Measurements from ENCODE around the gene CFAP46. TPM values are rescaled to one million over a fixed set of nuclear protein-coding genes. Genes with fewer than 3 reads are reported as not detected.
A peak's percentile ranks its signal among the peaks of the same experiment; 100 is the strongest.

The CFAP46 gene
- total and polyA plus RNA-seq, 2 of the 8 experiments (the other 6 are each of a cell fraction or from before 2014, with no cell fraction given) = 2.6 to 4.8 TPM

DNA sequence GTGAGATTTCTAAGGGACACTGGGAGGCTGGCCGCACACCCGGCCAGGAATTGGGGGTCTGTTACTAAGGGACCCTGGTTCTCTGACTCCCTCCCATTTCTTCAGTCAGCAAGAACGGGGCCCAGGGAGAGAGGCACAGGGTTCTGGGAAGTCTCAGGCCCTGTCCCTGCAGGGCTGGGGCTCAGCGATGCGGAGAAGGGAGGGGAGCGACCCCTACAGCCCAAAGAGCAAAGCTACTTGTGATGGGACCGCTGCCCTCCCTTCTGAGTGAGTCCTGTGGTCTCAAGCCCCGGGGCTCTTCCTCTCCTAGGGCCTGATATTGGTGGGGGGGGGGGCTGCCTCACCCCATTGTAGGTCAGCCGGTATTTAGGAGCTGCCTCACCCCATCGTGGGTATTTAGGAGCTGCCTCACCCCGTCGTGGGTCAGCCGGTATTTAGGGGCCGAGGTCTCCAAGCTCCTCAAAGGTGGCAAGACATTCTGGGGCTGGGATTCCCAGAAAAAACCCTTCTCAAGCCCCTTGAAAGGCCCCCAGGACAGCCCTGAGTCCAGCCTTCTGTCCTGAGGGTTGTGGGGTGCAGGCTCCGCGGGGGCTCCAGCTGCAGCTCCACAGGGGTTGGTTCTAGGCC, 139.6 kb downstream of the CFAP46 start:
- POLR2A ChIA-PET (ENCODE audit: partially characterized antibody) = interaction anchor here (0.8 kb wide), 1 partner anchor 11 kb away, joined by 3 read pairs; no protein-coding TSS in a partner anchor
- WGBS, 2 experiments (ENCODE audit: extremely low coverage in 1 of 2, insufficient coverage in 1 of 2, insufficient read length in 1 of 2, insufficient replicate concordance in 2 of 2, low coverage in 1 of 2, low lambda C conversion rate in 2 of 2, missing lambda C conversion rate in 1 of 2) = 83% methylated on average over 6 of the region's 16 CpGs; no CpG with 5 or more reads in 1 of the 2 experiments

More for the DNA sequence above, 139.6 kb downstream of the CFAP46 start:
- H3K79me1 ChIP-seq (ENCODE audit: low read depth, low read length) = no peaks in the 10 kb centered on the region
- H3K27ac ChIP-seq (ENCODE audit: low read depth, low read length) = no peak overlapping the region
- no peaks in the 10 kb centered on the region for H3K27me3 ChIP-seq (replicated peaks in 1 of 4; ENCODE audit: control insufficient read depth in 3 of 4, extremely low read depth in 1 of 4, insufficient read depth in 3 of 4, low read length in 3 of 4)
- H3K23ac ChIP-seq (ENCODE audit: insufficient read length) = no peak overlapping the region
- H3K56ac ChIP-seq (replicated peaks; ENCODE audit: insufficient read length, low read depth, low read length) = no peak overlapping the region
- TF ChIP-seq RAD21 (IDR thresholded peaks at IDR 0.05 in 1 of 2, conservative IDR thresholded peaks at IDR 0.05 in 1 of 2; ENCODE audit: low read depth in 2 of 2, low read length in 2 of 2) (peak; percentile 66 to 68), CTCF (IDR thresholded peaks at IDR 0.05; ENCODE audit: control extremely low read depth in 1 of 3, insufficient read depth in 1 of 3, low read depth in 1 of 3, low read length in 3 of 3) (peak; percentile 38 to 61 (median 60); a peak in 3 of 4 replicates), MAX (IDR thresholded peaks at IDR 0.05) (no peak), CREB1 (IDR thresholded peaks at IDR 0.05) (no peak)
- H4K91ac ChIP-seq (replicated peaks; ENCODE audit: insufficient read length, low read length) = no peak overlapping the region
- H3K36me3 ChIP-seq (ENCODE audit: control insufficient read depth in 2 of 4, insufficient read depth in 4 of 4, low read length in 3 of 4) = no peaks in the 10 kb centered on the region
- H3K9me3 ChIP-seq (ENCODE audit: insufficient read depth in 2 of 2, low read depth in 1 of 2, low read length in 1 of 2) = peaks cover 7% of the 10 kb centered on the region in 2 experiments; a peak in 3 of 4 replicates
- no peaks in the 10 kb centered on the region for H3K23me2 ChIP-seq (ENCODE audit: low read depth, low read length)
- no peak overlapping the region for H4K5ac ChIP-seq (ENCODE audit: insufficient read length, low read depth, low read length)
- no peak overlapping the region for H2BK15ac ChIP-seq (ENCODE audit: low read length)
- no peak overlapping the region for H3K4me2 ChIP-seq (ENCODE audit: insufficient read depth in 1 of 2, low read depth in 2 of 2, low read length in 2 of 2)
- DNase-seq (ENCODE audit: low read depth in 1 of 2, low spot score in 2 of 2) = no peak
- H3K4ac ChIP-seq (replicated peaks; ENCODE audit: insufficient read length, low read depth, low read length) = no peak overlapping the region
- H2AK5ac ChIP-seq (ENCODE audit: low read depth, low read length) = no peak overlapping the region
- no peak overlapping the region for H2BK20ac ChIP-seq (ENCODE audit: low read length)
- CTCF ChIA-PET (ENCODE audit: partially characterized antibody) = interaction anchor here (0.6 to 2.3 kb wide), 16 partner anchors 9 to 584 kb away, joined by 3 to 11 read pairs (median 4); no protein-coding TSS in a partner anchor
- no peaks in the 10 kb centered on the region for H3K4me1 ChIP-seq (replicated peaks in 1 of 4; ENCODE audit: control insufficient read depth in 3 of 4, insufficient read depth in 4 of 4, low read length in 3 of 4)
- H2BK5ac ChIP-seq (ENCODE audit: low read depth, low read length) = no peak overlapping the region
- no peak for FAIRE-seq
- no peak overlapping the region for H2AFZ ChIP-seq (ENCODE audit: low read length)
- H2BK12ac ChIP-seq (ENCODE audit: low read depth, low read length) = no peak overlapping the region
- H3K79me2 ChIP-seq (ENCODE audit: control insufficient read depth in 1 of 2, insufficient read depth in 2 of 2, low read length in 2 of 2) = no peaks in the 10 kb centered on the region
- H3K18ac ChIP-seq (ENCODE audit: extremely low read depth, low read length) = no peak overlapping the region
- no peak overlapping the region for H2BK120ac ChIP-seq (replicated peaks; ENCODE audit: low read depth, low read length)
- H4K20me1 ChIP-seq (replicated peaks in 1 of 2; ENCODE audit: control insufficient read depth in 1 of 2, insufficient read depth in 2 of 2, low read length in 2 of 2) = no peaks in the 10 kb centered on the region
- H4K8ac ChIP-seq (ENCODE audit: extremely low read depth, insufficient read depth, low read length) = peak overlapping the region; percentile 57; the same call in 1 of the 2 replicates
- no peak overlapping the region for H3K9ac ChIP-seq (replicated peaks in 1 of 4; ENCODE audit: extremely low read depth in 1 of 4, low read depth in 3 of 4, low read length in 3 of 4)
- H3K4me3 ChIP-seq (ENCODE audit: extremely low read depth in 1 of 4, insufficient read depth in 2 of 4, low read depth in 3 of 4, low read length in 4 of 4) = no peak overlapping the region
- no peak overlapping the region for H3K14ac ChIP-seq (ENCODE audit: insufficient read length)
